Activated CD4-positive, alpha-beta T cell treated with anti-CD3 and anti-CD28 coated beads, Interleukin-2, amount 10 ng/mL, durations not matched to agents 7 days and 5 days (primary cell): ENCODE data around the gene TANGO2. TPM values are rescaled to one million over a fixed set of nuclear protein-coding genes. Genes with fewer than 3 reads are reported as not detected.

Source experiments
- CTCF ChIA-PET: fragments of 350-600 bp; sonication (Branson Sonifier 250); formaldehyde crosslinking; loops from one replicate; lab custom pipeline; 2021; ENCODE audit warnings: antibody characterized with exemption; lab: Charles Lee
- POLR2A ChIA-PET: fragments of 350-600 bp; sonication (Branson Sonifier 250); formaldehyde crosslinking; loops from one replicate; lab custom pipeline; 2021; ENCODE audit warnings: antibody characterized with exemption; lab: Charles Lee
- DNase-seq: peaks from one replicate; pipeline ENCODE4 v3.0.0-alpha.2; 2020
- H3K27ac Mint-ChIP-seq: one replicate; pipeline ENCODE4 v1.8.0; 2021; ENCODE audit warnings: mild to moderate bottlenecking, moderate library complexity, mixed read lengths
- H3K27me3 Mint-ChIP-seq: one replicate; pipeline ENCODE4 v1.8.0; 2021; ENCODE audit warnings: mixed read lengths
- H3K36me3 Mint-ChIP-seq: one replicate; pipeline ENCODE4 v1.8.0; 2021; ENCODE audit warnings: low read depth, mixed read lengths
- H3K4me1 Mint-ChIP-seq: one replicate; pipeline ENCODE4 v1.8.0; 2021; ENCODE audit warnings: mixed read lengths
- H3K4me3 Mint-ChIP-seq: one replicate; pipeline ENCODE4 v1.8.0; 2021; ENCODE audit warnings: mild to moderate bottlenecking, moderate library complexity, mixed read lengths
- H3K9me3 Mint-ChIP-seq: one replicate; pipeline ENCODE4 v1.8.0; 2021; ENCODE audit warnings: mixed read lengths
- total RNA-seq, 2 experiments: library from RNA; stranded (reverse); gene quantifications; one replicate each; pipeline ENCODE4 v1.2.3, GENCODE V29; 2021

TANGO2 gene
- total RNA-seq, 2 experiments from 2014 or later: 36.7 to 39.7 TPM

- H3K27ac Mint-ChIP-seq: no peak overlapping the region
- ChIA-PET POLR2A (no interaction called here), CTCF (interaction anchor here (0.7 kb wide), 1 partner anchor 12 kb away, joined by 3 read pairs; no protein-coding TSS in a partner anchor)
- H3K27me3 Mint-ChIP-seq: peaks cover 1% of the 10 kb centered on the region
- DNase-seq: no peak
- H3K9me3 Mint-ChIP-seq: no peaks in the 10 kb centered on the region
- no peak overlapping the region for H3K4me3 Mint-ChIP-seq
- H3K36me3 Mint-ChIP-seq: peaks cover 3% of the 10 kb centered on the region
- peaks cover 32% of the 10 kb centered on the region for H3K4me1 Mint-ChIP-seq
These were observed 3.3 kb downstream of the TANGO2 start for GRCh38 chr22:20024225-20024624.

- ChIA-PET CTCF (interaction anchor here (0.7 kb wide), 1 partner anchor 12 kb away, joined by 3 read pairs; no protein-coding TSS in a partner anchor), POLR2A (no interaction called here)
- H3K36me3 Mint-ChIP-seq: peaks cover 3% of the 10 kb centered on the region
- no peaks in the 10 kb centered on the region for H3K27me3 Mint-ChIP-seq
- H3K4me3 Mint-ChIP-seq: no peak overlapping the region
- no peak for DNase-seq
- no peaks in the 10 kb centered on the region for H3K9me3 Mint-ChIP-seq
- peaks cover 33% of the 10 kb centered on the region for H3K4me1 Mint-ChIP-seq
- no peak overlapping the region for H3K27ac Mint-ChIP-seq
These were observed 3.9 kb downstream of the TANGO2 start for GRCh38 chr22:20024650-20025397.

- DNase-seq: no peak
- Mint-ChIP-seq H3K27me3 (no peaks in the 10 kb centered on the region), H3K9me3 (no peaks in the 10 kb centered on the region), H3K36me3 (peaks cover 3% of the 10 kb centered on the region), H3K4me3 (no peak overlapping the region), H3K27ac (no peak overlapping the region), H3K4me1 (peaks cover 26% of the 10 kb centered on the region)
- POLR2A ChIA-PET: no interaction called here
- CTCF ChIA-PET: interaction anchor here (0.6 kb wide), 1 partner anchor 43 kb away, joined by 3 read pairs; no protein-coding TSS in a partner anchor
These were observed 4.7 kb downstream of the TANGO2 start for GRCh38 chr22:20025401-20026203.

GRCh38 chr22:20026204-20026908 lies 5.4 kb downstream of the TANGO2 start:
- Mint-ChIP-seq H3K9me3 (no peaks in the 10 kb centered on the region), H3K4me3 (no peak overlapping the region), H3K27ac (no peak overlapping the region), H3K4me1 (peaks cover 26% of the 10 kb centered on the region), H3K36me3 (peaks cover under 1% of the 10 kb centered on the region), H3K27me3 (no peaks in the 10 kb centered on the region)
- POLR2A ChIA-PET: no interaction called here
- no peak for DNase-seq
- CTCF ChIA-PET: interaction anchor here (0.6 kb wide), 1 partner anchor 43 kb away, joined by 3 read pairs; no protein-coding TSS in a partner anchor

GRCh38 chr22:20026996-20027601 lies 6.2 kb downstream of the TANGO2 start:
- no peak for DNase-seq
- Mint-ChIP-seq H3K4me1 (peaks cover 29% of the 10 kb centered on the region), H3K27me3 (no peaks in the 10 kb centered on the region), H3K4me3 (no peak overlapping the region), H3K36me3 (peaks cover 4% of the 10 kb centered on the region), H3K9me3 (no peaks in the 10 kb centered on the region), H3K27ac (no peak overlapping the region)
- CTCF ChIA-PET: no interaction called here
- POLR2A ChIA-PET: no interaction called here

DNA sequence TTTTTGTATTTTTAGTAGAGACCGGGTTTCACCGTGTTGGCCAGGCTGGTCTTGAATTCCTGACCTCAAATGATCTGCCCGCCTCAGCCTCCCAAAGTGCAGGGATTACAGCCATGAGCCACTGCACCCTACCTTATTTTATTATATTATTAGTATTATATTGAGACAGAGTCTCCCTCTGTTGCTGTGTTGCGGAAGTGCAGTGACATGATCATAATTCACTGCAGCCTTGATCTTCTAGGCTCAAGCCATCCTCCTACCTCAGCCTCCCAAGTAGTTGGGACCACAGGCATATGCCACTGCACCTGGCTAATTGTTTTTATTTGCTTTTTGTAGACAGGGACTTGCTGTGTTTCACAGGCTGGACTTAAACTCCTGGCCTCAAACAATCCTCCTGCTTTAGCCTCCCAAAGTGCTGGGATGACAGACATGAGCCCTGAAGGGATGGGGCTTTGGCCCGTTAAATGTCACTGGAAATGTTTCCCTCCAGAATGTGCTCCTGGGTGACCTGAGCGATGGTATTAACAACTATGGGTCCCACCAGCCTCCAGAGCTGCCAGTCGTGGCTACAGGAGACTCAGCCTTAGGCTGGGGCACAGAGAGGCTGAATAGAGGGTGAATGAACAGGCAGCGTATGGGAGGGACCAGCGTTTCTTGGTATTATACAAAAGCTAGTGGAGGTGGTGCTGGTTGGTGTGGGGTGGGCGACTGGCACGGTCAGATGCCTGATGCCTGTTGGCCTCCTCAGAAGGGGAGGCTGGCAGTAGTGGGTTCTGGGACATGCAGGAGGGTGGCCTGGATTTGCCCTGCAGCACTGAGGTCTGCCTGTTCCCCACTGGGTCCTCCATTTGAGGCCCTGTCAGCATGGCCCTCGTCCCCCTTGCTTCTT lies 7.3 kb downstream of the TANGO2 start:
- no peak for DNase-seq
- Mint-ChIP-seq H3K4me1 (peaks cover 29% of the 10 kb centered on the region), H3K4me3 (no peak overlapping the region), H3K27ac (no peak overlapping the region), H3K9me3 (no peaks in the 10 kb centered on the region), H3K36me3 (peaks cover 4% of the 10 kb centered on the region), H3K27me3 (no peaks in the 10 kb centered on the region)
- ChIA-PET POLR2A (no interaction called here), CTCF (no interaction called here)

DNA sequence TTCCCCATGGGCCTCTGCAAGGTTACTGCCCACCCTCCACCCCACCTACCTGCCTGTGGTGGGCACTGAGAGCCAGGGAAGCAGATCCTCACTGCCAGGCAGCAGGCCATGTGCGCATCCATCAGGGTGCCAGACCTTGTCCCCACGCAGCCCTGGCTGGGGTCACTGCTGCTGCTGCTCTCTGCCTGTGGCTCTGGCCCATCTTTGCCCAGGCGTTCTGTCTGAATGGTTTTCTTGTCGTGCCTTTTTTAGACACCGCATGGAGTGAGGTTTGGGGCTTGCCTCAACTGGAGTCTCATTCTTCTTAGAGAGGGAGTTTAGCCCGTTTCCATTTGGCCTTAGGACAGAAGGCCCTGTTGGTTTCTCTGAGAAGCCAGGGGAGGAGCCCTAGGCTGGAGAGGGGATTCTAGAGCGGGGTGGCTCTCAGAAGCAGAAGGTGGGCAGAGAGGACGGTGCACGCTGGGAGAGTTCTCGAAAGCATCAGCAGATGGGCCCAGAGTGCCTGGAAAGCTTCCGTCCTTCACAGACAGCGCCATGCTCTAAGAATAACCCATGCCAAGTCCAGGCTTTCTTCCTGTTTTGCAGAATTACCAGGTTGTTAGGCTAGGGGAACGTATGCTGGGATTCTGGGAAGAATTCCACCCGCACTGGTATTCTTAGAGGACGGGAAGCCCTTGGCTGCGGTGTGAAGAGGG lies 8.1 kb downstream of the TANGO2 start:
- POLR2A ChIA-PET: no interaction called here
- no peak overlapping the region for H3K4me3 Mint-ChIP-seq

DNA sequence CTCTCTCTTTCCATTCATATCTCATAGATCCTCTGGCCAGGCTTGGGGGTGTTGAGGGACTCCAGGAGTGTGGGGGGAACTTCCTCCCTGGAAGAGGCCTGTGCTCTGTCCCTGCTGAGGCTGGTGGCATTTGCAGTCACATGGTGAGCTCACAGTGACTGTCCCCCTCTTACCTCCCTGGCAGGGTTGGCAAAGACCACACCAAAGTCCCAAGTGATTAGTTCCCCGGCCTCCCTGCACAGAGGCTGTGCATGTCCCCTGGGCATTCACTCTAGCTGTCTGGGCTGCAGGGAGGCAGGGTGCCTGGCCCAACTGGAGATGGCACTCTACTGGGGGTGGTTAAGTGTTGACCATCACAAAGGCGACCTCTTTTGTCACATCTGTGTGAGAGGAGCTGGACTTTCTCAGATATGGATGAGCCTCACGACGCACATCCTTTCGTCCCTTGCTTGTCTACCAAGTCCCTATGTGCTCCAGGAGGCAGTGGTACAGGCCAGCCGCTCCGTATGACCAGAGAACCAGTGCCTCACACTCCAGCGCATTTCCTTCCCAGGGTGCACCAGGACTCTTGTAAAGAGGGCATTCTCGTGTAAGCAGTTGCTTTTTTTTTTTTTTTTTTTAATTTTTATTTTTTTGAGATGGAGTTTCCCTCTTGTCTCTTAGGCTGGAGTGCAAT lies 8.8 kb downstream of the TANGO2 start:
- CTCF ChIA-PET: no interaction called here
- H3K27me3 Mint-ChIP-seq: no peaks in the 10 kb centered on the region
- peaks cover 7% of the 10 kb centered on the region for H3K36me3 Mint-ChIP-seq
- H3K9me3 Mint-ChIP-seq: no peaks in the 10 kb centered on the region
- H3K4me3 Mint-ChIP-seq: no peak overlapping the region
- no peak overlapping the region for H3K27ac Mint-ChIP-seq
- POLR2A ChIA-PET: no interaction called here
- peaks cover 27% of the 10 kb centered on the region for H3K4me1 Mint-ChIP-seq
- DNase-seq: no peak

More for the DNA sequence above, 8.1 kb downstream of the TANGO2 start:
- no peak for DNase-seq
- H3K27me3 Mint-ChIP-seq: no peaks in the 10 kb centered on the region
- H3K27ac Mint-ChIP-seq: peak overlapping the region; percentile 19
- H3K4me1 Mint-ChIP-seq: peaks cover 27% of the 10 kb centered on the region
- peaks cover 4% of the 10 kb centered on the region for H3K36me3 Mint-ChIP-seq
- no peaks in the 10 kb centered on the region for H3K9me3 Mint-ChIP-seq
- CTCF ChIA-PET: no interaction called here

DNA sequence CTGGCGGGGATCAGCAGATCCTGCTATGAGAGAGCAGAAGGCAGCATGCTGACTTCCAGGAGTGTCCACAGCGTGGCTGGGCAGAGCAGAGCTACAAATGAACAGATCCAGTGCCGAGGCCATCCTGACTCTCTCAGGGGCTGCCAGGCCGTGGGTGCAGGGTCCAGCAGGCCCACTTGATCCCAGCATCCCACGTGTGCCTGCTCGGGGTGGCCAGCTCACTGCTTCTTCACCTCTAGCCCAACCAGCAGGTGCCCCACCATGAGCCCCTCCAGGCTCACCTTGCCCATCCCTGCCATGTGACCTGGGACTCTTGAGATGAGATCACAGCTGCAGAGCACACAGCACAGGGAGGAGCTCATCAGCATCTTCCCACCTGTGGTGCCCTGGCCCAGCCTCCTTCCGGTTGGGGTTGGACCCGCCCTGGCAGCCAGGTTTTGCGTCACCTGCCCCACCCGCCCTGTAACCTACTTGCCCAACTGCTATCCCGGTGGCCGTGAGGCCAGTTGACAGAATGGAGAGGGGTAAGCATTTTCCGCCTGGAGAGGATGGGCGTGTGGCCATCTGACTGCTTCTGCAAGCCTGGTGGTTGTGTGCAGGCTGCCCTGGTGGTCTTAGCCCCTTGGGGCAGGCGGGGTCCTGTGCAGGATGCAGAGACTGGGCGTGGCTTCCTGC lies 11.0 kb downstream of the TANGO2 start:
- CTCF ChIA-PET: interaction anchor here (0.7 to 1.7 kb wide), 3 partner anchors 10 to 69 kb away, joined by 3 to 6 read pairs (median 6); no protein-coding TSS in a partner anchor
- DNase-seq: peak; percentile 30

GRCh38 chr22:20032407-20032991 lies 11.6 kb downstream of the TANGO2 start:
- POLR2A ChIA-PET: no interaction called here
- H3K27ac Mint-ChIP-seq: peak overlapping the region; percentile 71

More for the DNA sequence above, 11.0 kb downstream of the TANGO2 start:
- peaks cover 20% of the 10 kb centered on the region for H3K4me1 Mint-ChIP-seq
- H3K9me3 Mint-ChIP-seq: no peaks in the 10 kb centered on the region
- POLR2A ChIA-PET: no interaction called here
- H3K27me3 Mint-ChIP-seq: no peaks in the 10 kb centered on the region
- H3K4me3 Mint-ChIP-seq: no peak overlapping the region
- peaks cover 7% of the 10 kb centered on the region for H3K36me3 Mint-ChIP-seq
- H3K27ac Mint-ChIP-seq: no peak overlapping the region

More at GRCh38 chr22:20032407-20032991, 11.6 kb downstream of the TANGO2 start:
- no peaks in the 10 kb centered on the region for H3K27me3 Mint-ChIP-seq
- peaks cover 8% of the 10 kb centered on the region for H3K36me3 Mint-ChIP-seq
- H3K4me3 Mint-ChIP-seq: no peak overlapping the region
- no peak for DNase-seq
- no peaks in the 10 kb centered on the region for H3K9me3 Mint-ChIP-seq
- H3K4me1 Mint-ChIP-seq: peaks cover 22% of the 10 kb centered on the region
- CTCF ChIA-PET: interaction anchor here (1.0 to 1.7 kb wide), 2 partner anchors 10 to 11 kb away, joined by 3 to 6 read pairs; no protein-coding TSS in a partner anchor
